Measurements from ENCODE around the gene PEMT.

The PEMT gene

GRCh38 chr17:17554266-17554665 is 37.2 kb downstream of the PEMT start:
- no peak overlapping the region for H3K4me3 ChIP-seq (ENCODE audit: low read depth, low read length)
- no peak for DNase-seq (ENCODE audit: low read depth)
- no peak for TF ChIP-seq CTCF (IDR thresholded peaks at IDR 0.05; ENCODE audit: control insufficient read depth, extremely low read depth, insufficient read depth)

- TF ChIP-seq CTCF (IDR thresholded peaks at IDR 0.05; ENCODE audit: control insufficient read depth, extremely low read depth, insufficient read depth) = no peak
- no peak for DNase-seq (ENCODE audit: low read depth)
- no peak overlapping the region for H3K4me3 ChIP-seq (ENCODE audit: low read depth, low read length)
These were observed 38.0 kb downstream of the PEMT start for GRCh38 chr17:17553217-17554195.

- no peak overlapping the region for H3K4me3 ChIP-seq (ENCODE audit: low read depth, low read length)
These were observed 38.9 kb downstream of the PEMT start for GRCh38 chr17:17552351-17553216.

GRCh38 chr17:17551361-17551760 is 40.1 kb downstream of the PEMT start:
- no peak for DNase-seq (ENCODE audit: low read depth)
- no peak for TF ChIP-seq CTCF (IDR thresholded peaks at IDR 0.05; ENCODE audit: control insufficient read depth, extremely low read depth, insufficient read depth)
- no peak overlapping the region for H3K4me3 ChIP-seq (ENCODE audit: low read depth, low read length)

More at GRCh38 chr17:17552351-17553216, 38.9 kb downstream of the PEMT start:
- no peak for TF ChIP-seq CTCF (IDR thresholded peaks at IDR 0.05; ENCODE audit: control insufficient read depth, extremely low read depth, insufficient read depth)
- DNase-seq (ENCODE audit: low read depth) = no peak

GRCh38 chr17:17549732-17550366 is 41.7 kb downstream of the PEMT start:
- no peak for TF ChIP-seq CTCF (IDR thresholded peaks at IDR 0.05; ENCODE audit: control insufficient read depth, extremely low read depth, insufficient read depth)
- DNase-seq (ENCODE audit: low read depth) = no peak
- H3K4me3 ChIP-seq (ENCODE audit: low read depth, low read length) = no peak overlapping the region

- DNase-seq (ENCODE audit: low read depth) = no peak
- H3K4me3 ChIP-seq (ENCODE audit: low read depth, low read length) = no peak overlapping the region
- TF ChIP-seq CTCF (IDR thresholded peaks at IDR 0.05; ENCODE audit: control insufficient read depth, extremely low read depth, insufficient read depth) = no peak
These were observed 43.5 kb downstream of the PEMT start for GRCh38 chr17:17548044-17548443.
